ENCODE data around the gene JUP. TPM values are rescaled to one million over a fixed set of nuclear protein-coding genes. Genes with fewer than 3 reads are reported as not detected.
A peak's percentile ranks its signal among the peaks of the same experiment; 100 is the strongest.

Gene JUP
- total RNA-seq, 4 donors from 2014 or later, result 709 to 2,355 (median 1,148) TPM

DNA sequence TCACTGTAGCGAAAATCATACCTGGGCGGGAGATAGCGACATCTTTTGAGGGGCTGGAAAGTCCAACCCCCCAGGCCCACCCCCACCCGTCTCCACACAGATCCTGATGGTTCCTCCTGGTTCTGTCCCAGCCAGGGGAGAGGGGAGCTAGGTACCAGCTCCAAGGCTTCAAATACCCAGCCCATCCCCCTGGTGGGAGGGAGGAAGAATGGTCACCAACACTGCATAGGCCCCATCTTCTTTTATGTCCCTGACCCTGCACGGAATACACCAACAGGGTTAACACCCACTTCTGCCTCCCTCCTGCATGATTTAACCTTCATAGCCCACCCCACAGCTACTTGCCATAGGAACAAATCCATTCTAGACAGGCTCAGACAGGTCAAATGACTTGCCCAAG lies 61.4 kb downstream of the JUP start:
- H3K27ac ChIP-seq, result no peak overlapping the region
- peaks cover 0 to 33% (median 0%) of the 10 kb centered on the region in 4 donors for H3K27me3 ChIP-seq
- no peaks in the 10 kb centered on the region for H3K36me3 ChIP-seq
- TF ChIP-seq POLR2A (IDR thresholded peaks at IDR 0.05), result no peak
- TF ChIP-seq, protein P1, sequence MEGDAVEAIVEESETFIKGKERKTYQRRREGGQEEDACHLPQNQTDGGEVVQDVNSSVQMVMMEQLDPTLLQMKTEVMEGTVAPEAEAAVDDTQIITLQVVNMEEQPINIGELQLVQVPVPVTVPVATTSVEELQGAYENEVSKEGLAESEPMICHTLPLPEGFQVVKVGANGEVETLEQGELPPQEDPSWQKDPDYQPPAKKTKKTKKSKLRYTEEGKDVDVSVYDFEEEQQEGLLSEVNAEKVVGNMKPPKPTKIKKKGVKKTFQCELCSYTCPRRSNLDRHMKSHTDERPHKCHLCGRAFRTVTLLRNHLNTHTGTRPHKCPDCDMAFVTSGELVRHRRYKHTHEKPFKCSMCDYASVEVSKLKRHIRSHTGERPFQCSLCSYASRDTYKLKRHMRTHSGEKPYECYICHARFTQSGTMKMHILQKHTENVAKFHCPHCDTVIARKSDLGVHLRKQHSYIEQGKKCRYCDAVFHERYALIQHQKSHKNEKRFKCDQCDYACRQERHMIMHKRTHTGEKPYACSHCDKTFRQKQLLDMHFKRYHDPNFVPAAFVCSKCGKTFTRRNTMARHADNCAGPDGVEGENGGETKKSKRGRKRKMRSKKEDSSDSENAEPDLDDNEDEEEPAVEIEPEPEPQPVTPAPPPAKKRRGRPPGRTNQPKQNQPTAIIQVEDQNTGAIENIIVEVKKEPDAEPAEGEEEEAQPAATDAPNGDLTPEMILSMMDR (IDR thresholded peaks at IDR 0.05), result no peak
- H3K4me3 ChIP-seq, result no peak overlapping the region
- peaks cover 0 to 21% (median 4%) of the 10 kb centered on the region in 3 donors for H3K4me1 ChIP-seq
- DNase-seq, result no peak
- intact Hi-C loops (cut with DNase I), result no loop called here
- whole genome bisulfite sequencing, 2 donors, result 80 to 92% methylated on average over 4 of the region's 5 CpGs
- H3K9me3 ChIP-seq, result no peaks in the 10 kb centered on the region

GRCh38 chr17:41724476-41725050 lies 61.9 kb downstream of the JUP start:
- Histone ChIP-seq H3K27ac (no peak overlapping the region), H3K27me3 (peaks cover 0 to 32% (median 0%) of the 10 kb centered on the region in 4 donors), H3K9me3 (no peaks in the 10 kb centered on the region), H3K4me3 (no peak overlapping the region), H3K36me3 (no peaks in the 10 kb centered on the region), H3K4me1 (peaks cover 0 to 21% (median 4%) of the 10 kb centered on the region in 3 donors)
- intact Hi-C loops (cut with DNase I), result no loop called here
- DNase-seq, result no peak
- TF ChIP-seq, protein P1 (IDR thresholded peaks at IDR 0.05), result no peak
- no peak for TF ChIP-seq POLR2A (IDR thresholded peaks at IDR 0.05)
- 74 to 81% methylated on average over 12 to 16 of the region's 17 CpGs for WGBS, 2 donors

DNA sequence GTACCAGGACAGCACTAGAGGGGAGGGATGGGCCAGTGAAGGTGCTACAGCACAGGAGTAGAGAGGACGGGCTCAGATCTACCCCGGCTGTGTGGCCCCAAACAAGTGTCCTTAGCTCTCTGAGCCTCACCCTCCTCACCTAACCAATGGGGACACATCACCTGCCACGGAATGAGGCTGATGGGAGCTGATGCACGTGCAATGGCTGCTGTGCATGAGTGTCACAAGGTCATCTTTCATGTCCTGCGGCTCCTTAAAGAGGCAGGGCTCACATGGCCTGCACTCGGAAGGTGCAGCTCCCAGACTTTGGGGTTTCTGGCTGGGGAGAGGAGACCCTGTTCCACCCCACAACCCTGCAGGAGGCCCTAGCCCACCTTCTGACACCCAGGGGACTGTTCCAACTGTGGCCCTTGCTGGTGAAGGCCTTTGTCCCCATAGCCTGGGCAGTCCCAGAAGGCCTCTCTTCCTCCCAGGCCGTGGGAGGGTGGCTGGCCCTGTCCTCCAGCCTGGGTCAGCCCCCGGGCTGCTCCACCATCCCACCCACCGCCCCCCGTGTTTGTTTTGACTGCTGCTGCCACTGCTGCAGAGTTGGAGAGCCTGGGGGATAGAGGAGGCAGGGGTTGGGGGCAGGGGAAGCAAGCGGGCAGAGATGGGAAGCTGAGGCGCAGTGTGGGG lies 62.6 kb downstream of the JUP start:
- no peak for TF ChIP-seq POLR2A (IDR thresholded peaks at IDR 0.05)
- TF ChIP-seq, protein P1 (IDR thresholded peaks at IDR 0.05), result no peak
- WGBS, 2 donors, result 75 to 97% methylated on average over 5 to 6 of the region's 12 CpGs
- Histone ChIP-seq H3K9me3 (no peaks in the 10 kb centered on the region), H3K36me3 (no peaks in the 10 kb centered on the region), H3K27ac (no peak overlapping the region), H3K4me1 (peaks cover 0 to 21% (median 4%) of the 10 kb centered on the region in 3 donors), H3K4me3 (no peak overlapping the region), H3K27me3 (peaks cover 0 to 30% (median 0%) of the 10 kb centered on the region in 4 donors)
- no peak for DNase-seq
- intact Hi-C loops (cut with DNase I), result no loop called here

DNA sequence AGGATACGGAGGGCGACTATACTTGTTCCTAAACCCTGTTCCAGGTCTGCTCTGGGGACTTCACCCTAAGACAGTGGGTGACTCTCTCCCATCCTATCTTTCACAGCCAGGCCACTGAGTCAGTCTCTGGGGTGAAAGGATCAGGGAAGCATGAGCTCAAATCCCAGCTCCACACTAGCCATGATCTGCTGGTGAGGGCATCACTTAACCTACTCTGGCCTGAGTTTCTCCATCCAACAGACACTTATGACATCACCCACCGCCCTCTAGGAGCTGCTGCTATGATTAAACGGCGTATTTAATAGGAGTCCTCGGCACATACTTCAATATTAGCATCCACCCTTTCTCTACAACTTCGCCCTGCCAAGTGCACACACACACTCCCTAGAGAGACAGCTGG lies 64.3 kb downstream of the JUP start:
- Histone ChIP-seq H3K36me3 (no peaks in the 10 kb centered on the region), H3K27ac (no peak overlapping the region), H3K4me3 (no peak overlapping the region), H3K4me1 (peaks cover 0 to 33% (median 10%) of the 10 kb centered on the region in 3 donors), H3K9me3 (no peaks in the 10 kb centered on the region), H3K27me3 (peaks cover 0 to 14% (median 0%) of the 10 kb centered on the region in 4 donors)
- no peak for DNase-seq
- TF ChIP-seq, protein P1 (IDR thresholded peaks at IDR 0.05), result no peak
- no peak for TF ChIP-seq POLR2A (IDR thresholded peaks at IDR 0.05)
- intact Hi-C loops (cut with DNase I), result no loop called here
- 86% methylated on average over 5 to 7 of the region's 7 CpGs for WGBS, 2 donors

GRCh38 chr17:41718287-41718645 lies 68.2 kb downstream of the JUP start:
- DNase-seq, result no peak
- WGBS, 2 donors, result 33 to 47% methylated on average over 3 of the region's 5 CpGs

More at GRCh38 chr17:41718287-41718645, 68.2 kb downstream of the JUP start:
- Histone ChIP-seq H3K4me1 (peaks cover 0 to 19% (median 8%) of the 10 kb centered on the region in 3 donors), H3K4me3 (no peak overlapping the region), H3K36me3 (no peaks in the 10 kb centered on the region), H3K27me3 (peaks cover 0 to 2% (median 0%) of the 10 kb centered on the region in 4 donors), H3K27ac (peak overlapping the region in 2 of 4 donors; percentile 42 to 62), H3K9me3 (no peaks in the 10 kb centered on the region)
- TF ChIP-seq POLR2A (IDR thresholded peaks at IDR 0.05), result no peak
- TF ChIP-seq, protein P1 (IDR thresholded peaks at IDR 0.05), result no peak
- intact Hi-C loops (cut with DNase I), result no loop called here

All from esophagus squamous epithelium (tissue), 5 donors.